Tibial nerve (tissue), 4 donors: ENCODE results near the gene LETM1.

ENCODE experiments used
- CTCF ChIP-seq, 5 experiments: fragments of 200-600 bp in 3 of 5; fragments of 450-650 bp in 2 of 5; sonication (generic) in 3 of 5; IDR thresholded peaks; one replicate each; pipeline ENCODE4 v1.5.1; 2016 to 2019; ENCODE audit warnings: antibody characterized with exemption in 5 of 5, mild to moderate bottlenecking in 3 of 5, moderate library complexity in 2 of 5
- EP300 ChIP-seq, 2 donors: sonication (generic); formaldehyde crosslinking; IDR thresholded peaks; one replicate each; pipeline ENCODE4 v1.6.1; 2017; ENCODE audit warnings: antibody characterized with exemption in 2 of 2, mild to moderate bottlenecking in 1 of 2
- POLR2A ChIP-seq, 2 donors: fragments of 450-650 bp; IDR thresholded peaks; one replicate each; pipeline ENCODE4 v1.6.1; 2017; ENCODE audit warnings: antibody characterized with exemption in 2 of 2, mild to moderate bottlenecking in 2 of 2, moderate library complexity in 2 of 2

- TF ChIP-seq CTCF (IDR thresholded peaks at IDR 0.05) (no peak), POLR2A (IDR thresholded peaks at IDR 0.05) (no peak), EP300 (IDR thresholded peaks at IDR 0.05) (no peak)
Measured at GRCh38 chr4:1871471-1872021, 15.6 kb upstream of the LETM1 start.
